Spleen (tissue), 11 donors: Measurements from ENCODE around the gene ZGPAT. TPM values are rescaled to one million over a fixed set of nuclear protein-coding genes. Genes with fewer than 3 reads are reported as not detected.
"Not testable (repeated sequence)": the region's sequence is repeated elsewhere in the genome, so short reads cannot be mapped to it uniquely, and the experiment has no call there.

ENCODE experiments used
- DNase-seq: peaks from one replicate; pipeline ENCODE4 v3.0.0-alpha.2; 2020
- H3K27ac ChIP-seq, 8 donors: fragments of 200-600 bp; sonication (generic) in 7 of 8; 1 replicate in 4 of 8; 2 replicates in 4 of 8; pipeline versions ENCODE4 v1.5.0 to v1.8.0; 2016 to 2021; ENCODE audit warnings: inconsistent platforms in 4 of 8, mild to moderate bottlenecking in 4 of 8, moderate library complexity in 1 of 8
- H3K27me3 ChIP-seq, 7 donors: fragments of 200-600 bp; sonication (generic) in 6 of 7; replicated peaks in 1 of 7; 1 replicate in 4 of 7; 2 replicates in 3 of 7; pipeline versions ENCODE4 v1.5.0 to v1.8.0; 2016 to 2021; ENCODE audit warnings: inconsistent platforms in 3 of 7, mild to moderate bottlenecking in 1 of 7
- H3K36me3 ChIP-seq, 6 donors: fragments of 200-600 bp; sonication (generic) in 5 of 6; 1 replicate in 4 of 6; 2 replicates in 2 of 6; pipeline versions ENCODE4 v1.5.0 to v1.8.0; 2016 to 2021; ENCODE audit warnings: inconsistent platforms in 2 of 6
- H3K4me1 ChIP-seq, 6 donors: fragments of 200-600 bp; sonication (generic) in 5 of 6; 1 replicate in 3 of 6; 2 replicates in 3 of 6; pipeline versions ENCODE4 v1.5.0 to v1.8.0; 2016 to 2021; ENCODE audit warnings: inconsistent platforms in 3 of 6
- H3K4me3 ChIP-seq, 8 donors: fragments of 200-600 bp; sonication (generic) in 7 of 8; 1 replicate in 4 of 8; 2 replicates in 4 of 8; pipeline versions ENCODE4 v1.5.0 to v1.8.0; 2016 to 2021; ENCODE audit warnings: inconsistent platforms in 4 of 8, mild to moderate bottlenecking in 4 of 8, moderate library complexity in 2 of 8
- H3K9me3 ChIP-seq, 8 donors: fragments of 200-600 bp; sonication (generic) in 7 of 8; 1 replicate in 4 of 8; 2 replicates in 4 of 8; pipeline versions ENCODE4 v1.5.0 to v1.8.0; 2016 to 2021; ENCODE audit warnings: inconsistent platforms in 4 of 8
- POLR2A ChIP-seq, 3 donors: fragments of 450-650 bp; IDR thresholded peaks; one replicate each; pipeline ENCODE4 v1.5.1; 2017; ENCODE audit warnings: antibody characterized with exemption in 3 of 3, mild to moderate bottlenecking in 1 of 3
- POLR2AphosphoS5 ChIP-seq, 3 donors: sonication (generic); formaldehyde crosslinking; IDR thresholded peaks; one replicate each; pipeline ENCODE4 v1.5.1; 2017; ENCODE audit warnings: antibody characterized with exemption in 3 of 3
- WGBS, 5 donors: extraction: QIAGEN DNeasy Blood & Tissue Kit in 3 of 5; methylation state at CpG; one replicate each; pipeline versions ENCODE4 v1.1.5 to v1.1.7; 2013 to 2018; 5-methylcytosine and 5-hydroxymethylcytosine counted together
- intact Hi-C: fragments of 100-400 bp; cut with DNase I; formaldehyde crosslinking; loops from one replicate; pipeline ENCODE4 v1.15.0; 2023; ENCODE audit warnings: low total_unique reads
- polyA plus RNA-seq, 3 donors: library from polyadenylated mRNA; stranded (reverse); fragments of 200-250 nt; gene quantifications; one replicate each; pipeline ENCODE4 v1.2.1, GENCODE V29; 2013
- total RNA-seq, 7 donors: library from RNA; depleted of rRNA in 3 of 7; stranded (reverse); fragments of >200 nt in 3 of 7; fragmentation: NEBNext Ultra II Directional in 4 of 7; extraction: Animal tissue kit (Norgen Biotek cat#: 25700) in 4 of 7; gene quantifications; one replicate each; pipeline versions ENCODE4 v1.1.0 to v1.2.1, GENCODE V29; 2016 to 2021
- TF ChIP-seq, protein P1 (sequence below), 11 experiments: fragments of 200-600 bp in 7 of 11; fragments of 450-650 bp in 4 of 11; sonication (generic) in 4 of 11; IDR thresholded peaks in 8 of 11; conservative IDR thresholded peaks in 3 of 11; 1 replicate in 7 of 11; 2 replicates in 4 of 11; pipeline versions ENCODE4 v1.4.0 to v1.8.0; 2016 to 2021; ENCODE audit warnings: antibody characterized with exemption in 11 of 11, inconsistent platforms in 4 of 11, mild to moderate bottlenecking in 1 of 11
- donor health status: healthy with polysubstance abuse.
- donor health status: DM: no; HTN: no; CAD: no; lungs with moderate emphysema.
- donor health status: DM: no; HTN: no; CAD: no.
- donor health status: Bipolar disorder and iron deficiency.
- donor health status: healthy.
- donor health status: DM: no; HTN: no; CAD: no.
- donor health status: DM: yes; HTN: yes; CAD: no.

ZGPAT gene
- total and polyA plus RNA-seq, 10 donors, result 23.6 to 72.8 (median 38.2) TPM

GRCh38 chr20:63774306-63774705, 66.5 kb downstream of the ZGPAT start:
- WGBS, 5 donors, result 63 to 81% (median 70%) methylated on average over 15 of the region's 15 CpGs
- Histone ChIP-seq H3K9me3 (no peaks in the 10 kb centered on the region), H3K4me1 (peaks cover 0 to 83% (median 44%) of the 10 kb centered on the region in 6 donors), H3K27me3 (no peaks in the 10 kb centered on the region), H3K27ac (peak overlapping the region; percentile 51 to 92 (median 82)), H3K36me3 (peaks cover 0 to 22% (median 2%) of the 10 kb centered on the region in 6 donors), H3K4me3 (no peak overlapping the region)
- DNase-seq, result peak; percentile 87
- TF ChIP-seq, protein P1, sequence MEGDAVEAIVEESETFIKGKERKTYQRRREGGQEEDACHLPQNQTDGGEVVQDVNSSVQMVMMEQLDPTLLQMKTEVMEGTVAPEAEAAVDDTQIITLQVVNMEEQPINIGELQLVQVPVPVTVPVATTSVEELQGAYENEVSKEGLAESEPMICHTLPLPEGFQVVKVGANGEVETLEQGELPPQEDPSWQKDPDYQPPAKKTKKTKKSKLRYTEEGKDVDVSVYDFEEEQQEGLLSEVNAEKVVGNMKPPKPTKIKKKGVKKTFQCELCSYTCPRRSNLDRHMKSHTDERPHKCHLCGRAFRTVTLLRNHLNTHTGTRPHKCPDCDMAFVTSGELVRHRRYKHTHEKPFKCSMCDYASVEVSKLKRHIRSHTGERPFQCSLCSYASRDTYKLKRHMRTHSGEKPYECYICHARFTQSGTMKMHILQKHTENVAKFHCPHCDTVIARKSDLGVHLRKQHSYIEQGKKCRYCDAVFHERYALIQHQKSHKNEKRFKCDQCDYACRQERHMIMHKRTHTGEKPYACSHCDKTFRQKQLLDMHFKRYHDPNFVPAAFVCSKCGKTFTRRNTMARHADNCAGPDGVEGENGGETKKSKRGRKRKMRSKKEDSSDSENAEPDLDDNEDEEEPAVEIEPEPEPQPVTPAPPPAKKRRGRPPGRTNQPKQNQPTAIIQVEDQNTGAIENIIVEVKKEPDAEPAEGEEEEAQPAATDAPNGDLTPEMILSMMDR (IDR thresholded peaks at IDR 0.05 in 8 of 11, conservative IDR thresholded peaks at IDR 0.05 in 3 of 11), result no peak
- TF ChIP-seq POLR2AphosphoS5 (IDR thresholded peaks at IDR 0.05), result peak; percentile 73 to 84 (median 77)
- intact Hi-C loops, result no loop called here

GRCh38 chr20:63775096-63775978, 67.5 kb downstream of the ZGPAT start:
- H3K27me3 ChIP-seq, result no peaks in the 10 kb centered on the region
- H3K36me3 ChIP-seq, result peaks cover 0 to 13% (median 2%) of the 10 kb centered on the region in 6 donors
- peak overlapping the region; percentile 6 to 92 (median 82) for H3K27ac ChIP-seq
- intact Hi-C loops, result no loop called here
- TF ChIP-seq, protein P1 (IDR thresholded peaks at IDR 0.05 in 8 of 11, conservative IDR thresholded peaks at IDR 0.05 in 3 of 11), result peak in 10 of 11 experiments; percentile 22 to 73 (median 60)
- peak in 2 of 3 donors; percentile 24 to 59 for TF ChIP-seq POLR2AphosphoS5 (IDR thresholded peaks at IDR 0.05)
- no peak for TF ChIP-seq POLR2A (IDR thresholded peaks at IDR 0.05)
- peak overlapping the region in 1 of 8 donors; percentile 39 for H3K4me3 ChIP-seq
- DNase-seq, result no peak
- H3K9me3 ChIP-seq, result no peaks in the 10 kb centered on the region
- 51 to 65% (median 60%) methylated on average over 26 to 67 of the region's 67 CpGs for WGBS, 5 donors
- peaks cover 0 to 77% (median 45%) of the 10 kb centered on the region in 6 donors for H3K4me1 ChIP-seq

DNA sequence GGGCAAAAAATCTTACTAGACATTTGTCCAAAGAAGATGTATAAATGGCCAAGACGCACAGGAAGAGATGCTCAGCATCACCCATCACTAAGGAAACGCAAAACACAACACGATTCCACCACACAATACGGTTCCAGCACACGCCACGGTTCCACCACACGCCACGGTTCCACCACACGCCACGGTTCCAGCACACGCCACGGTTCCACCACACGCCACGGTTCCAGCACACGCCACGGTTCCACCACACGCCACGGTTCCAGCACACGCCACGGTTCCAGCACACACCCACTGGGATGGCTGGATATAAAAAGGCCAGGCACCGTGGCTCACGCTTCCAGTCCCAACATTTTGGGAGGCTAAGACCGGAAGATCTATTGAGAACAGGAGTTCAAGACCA, 69.0 kb downstream of the ZGPAT start:
- H3K4me3 ChIP-seq, intact Hi-C loops, H3K27me3 ChIP-seq: not testable (repeated sequence)

GRCh38 chr20:63777614-63778013, 69.8 kb downstream of the ZGPAT start:
- Histone ChIP-seq H3K4me1 (peaks cover 0 to 78% (median 42%) of the 10 kb centered on the region in 6 donors), H3K27ac (peak overlapping the region in 4 of 8 donors; percentile 28 to 54 (median 32)), H3K27me3 (no peaks in the 10 kb centered on the region), H3K36me3 (no peaks in the 10 kb centered on the region), H3K4me3 (no peak overlapping the region), H3K9me3 (no peaks in the 10 kb centered on the region)
- TF ChIP-seq, protein P1 (IDR thresholded peaks at IDR 0.05 in 8 of 11, conservative IDR thresholded peaks at IDR 0.05 in 3 of 11), result no peak
- TF ChIP-seq POLR2AphosphoS5 (IDR thresholded peaks at IDR 0.05) (no peak), POLR2A (IDR thresholded peaks at IDR 0.05) (no peak)
- WGBS, 5 donors, result 90 to 96% (median 92%) methylated on average over 13 of the region's 13 CpGs
- intact Hi-C loops, result no loop called here
- no peak for DNase-seq

More for the DNA sequence above, 69.0 kb downstream of the ZGPAT start:
- DNase-seq, H3K9me3 ChIP-seq, H3K36me3 ChIP-seq: not testable (repeated sequence)
- Histone ChIP-seq H3K4me1 (peaks cover 0 to 78% (median 41%) of the 10 kb centered on the region in 6 donors), H3K27ac (peak overlapping the region in 5 of 8 donors; percentile 37 to 92 (median 83))
- 88 to 96% (median 93%) methylated on average over 20 to 23 of the region's 23 CpGs for WGBS, 5 donors
